Pons (tissue), 1 donor: ENCODE data around the gene FAM20A.

Experiments used
- DNase-seq: peaks from one replicate; pipeline ENCODE4 v3.0.0-alpha.2; 2016; ENCODE audit warnings: low spot score

FAM20A gene

DNA sequence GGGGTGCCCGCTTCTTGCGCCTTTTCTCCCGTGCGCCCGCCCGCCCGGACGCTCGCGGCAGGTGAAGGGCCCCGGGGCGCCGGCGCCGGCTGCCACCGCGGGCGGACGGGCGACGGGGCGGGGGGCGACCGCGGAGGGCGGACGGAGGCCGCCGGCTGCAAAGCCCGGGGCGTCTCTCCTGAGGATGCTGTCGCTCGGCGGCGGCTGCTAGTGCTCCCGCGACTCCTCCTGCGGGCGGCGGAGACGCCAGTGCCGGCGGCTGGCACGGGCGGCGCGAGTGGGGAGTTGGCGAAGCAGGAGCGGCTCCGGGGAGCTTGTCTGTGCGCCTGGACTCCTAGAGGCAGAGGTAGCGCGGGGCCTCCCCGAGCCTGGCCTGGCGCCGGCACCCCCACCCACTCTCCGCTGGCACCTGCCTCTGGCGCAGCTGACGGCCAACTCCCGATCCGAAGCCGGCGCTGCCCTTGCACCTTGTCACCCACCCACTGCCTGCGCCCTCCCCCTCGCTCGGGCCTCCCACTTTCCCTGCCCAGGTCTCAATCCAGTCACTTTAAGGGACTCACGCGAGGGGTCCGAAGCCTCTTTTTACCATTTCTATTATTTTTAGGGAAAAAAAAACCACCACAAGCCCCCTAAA is at the start of gene FAM20A:
Gene FAM20A (minus strand): TSS at position 437 of the 634 bp plus-strand sequence. CDS start 701 bp downstream, outside the sequence.
- no peak for DNase-seq

DNA sequence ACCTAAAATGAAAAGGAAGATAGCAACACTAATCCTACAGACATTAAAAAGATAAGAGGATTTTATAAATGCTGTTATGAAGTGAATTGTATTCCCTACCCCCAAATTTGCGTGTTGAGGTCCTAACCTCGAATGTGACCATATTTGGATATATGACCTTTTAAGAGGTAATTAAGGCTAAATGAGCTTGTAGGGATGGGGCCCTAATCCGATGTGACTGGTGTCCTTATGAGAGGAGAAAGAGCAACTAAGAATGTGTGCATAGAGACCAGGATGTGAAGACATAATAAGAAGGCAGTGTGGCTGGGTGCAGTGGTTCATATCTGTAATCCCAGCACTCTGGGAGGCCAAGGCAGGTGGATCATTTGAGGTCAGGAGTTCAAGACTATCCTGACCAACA is 48.2 kb upstream of the FAM20A start:
- DNase-seq = no peak

DNA sequence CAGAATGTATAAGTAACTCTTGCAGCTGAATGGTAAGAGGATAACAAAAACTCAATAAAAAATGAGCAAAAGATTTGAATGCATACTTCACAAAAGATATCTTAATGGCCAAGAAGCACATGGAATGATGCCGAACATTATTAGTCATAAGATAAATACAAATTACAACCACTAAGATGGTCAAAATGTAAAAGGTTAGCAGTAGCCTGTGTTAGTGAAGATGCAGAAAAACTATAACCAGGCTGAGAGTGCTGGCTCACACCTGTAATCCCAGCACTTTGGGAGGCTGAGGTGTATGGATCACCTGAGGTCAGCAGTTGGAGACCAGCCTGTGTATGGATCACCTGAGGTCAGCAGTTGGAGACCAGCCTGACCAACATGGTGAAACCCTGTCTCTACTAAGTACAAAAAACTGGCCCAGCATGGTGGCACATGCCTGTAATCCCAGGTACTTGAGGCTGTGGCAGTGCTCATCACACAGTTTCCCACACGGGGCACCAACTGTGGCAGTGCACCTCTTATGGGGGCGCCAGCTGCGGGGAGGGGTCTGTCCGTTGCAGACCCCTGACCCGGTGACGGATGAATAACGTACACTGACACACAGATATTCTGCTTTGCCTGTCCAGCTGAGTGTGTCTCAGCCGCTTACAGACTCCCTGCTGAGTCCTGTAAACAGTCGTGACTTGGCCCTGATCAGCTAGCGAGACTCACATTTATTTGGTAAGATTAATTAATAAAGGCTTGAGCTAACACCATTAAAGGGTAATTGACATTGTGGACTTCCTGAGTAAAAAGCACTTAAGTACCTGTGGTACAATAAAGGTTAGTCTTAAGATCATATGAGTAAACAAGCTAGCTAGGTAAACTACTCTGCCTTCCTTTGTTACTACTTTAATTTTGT is 45.7 kb upstream of the FAM20A start:
- no peak for DNase-seq

DNA sequence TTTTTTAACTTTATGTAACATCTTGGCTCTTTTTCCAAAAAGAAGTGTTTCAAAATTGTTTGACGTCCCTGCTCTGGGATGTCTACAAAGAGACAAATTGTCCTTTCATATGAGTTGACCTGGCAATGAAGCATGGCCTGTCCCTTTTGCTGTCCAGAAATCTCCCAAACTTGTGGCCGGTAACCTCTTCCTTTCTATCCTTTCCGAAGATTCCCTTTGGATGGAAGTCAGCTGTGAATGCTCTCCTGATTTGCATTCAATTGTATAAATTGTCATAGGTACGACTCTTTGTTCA is 40.9 kb upstream of the FAM20A start:
- DNase-seq = no peak

DNA sequence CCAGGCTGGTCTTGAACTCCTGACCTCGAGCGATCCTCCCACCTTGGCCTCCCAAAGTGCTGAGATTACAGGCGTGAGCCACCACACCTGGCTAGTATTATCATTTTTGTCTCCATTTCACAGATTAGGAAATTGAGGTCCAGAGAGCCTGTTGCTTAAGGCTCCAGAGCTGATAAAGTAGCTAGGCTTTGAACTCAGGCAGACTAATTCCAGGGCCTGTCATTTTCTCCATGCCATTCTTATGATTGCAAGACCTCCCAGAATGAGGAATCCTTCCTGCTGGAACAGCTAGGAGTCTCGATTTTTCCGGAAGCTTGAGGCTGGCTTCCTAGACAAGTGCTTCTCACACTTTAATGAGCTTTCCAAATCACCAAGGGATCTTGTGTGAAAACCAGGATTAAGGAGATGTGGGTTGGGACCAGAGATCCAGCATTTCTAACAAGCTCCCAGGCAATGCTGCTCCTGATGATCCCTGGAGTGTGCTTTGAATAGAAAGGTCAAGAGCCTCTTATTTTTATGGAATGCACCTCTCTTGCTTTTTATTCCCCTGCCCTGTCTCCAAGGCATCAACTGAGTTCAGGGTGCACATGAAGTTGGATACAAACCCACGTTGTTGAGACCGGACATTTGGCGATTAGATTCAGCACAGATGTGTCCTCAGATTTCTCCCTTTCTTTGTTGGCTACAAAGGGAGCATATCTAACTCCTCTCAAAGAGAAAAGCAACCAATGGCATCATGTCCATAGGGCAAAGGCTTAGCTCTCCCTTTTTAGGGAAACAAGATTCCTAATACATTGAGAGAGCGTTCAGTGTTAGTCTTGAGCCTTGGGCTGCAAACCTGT is 40.3 kb upstream of the FAM20A start:
- DNase-seq = no peak

DNA sequence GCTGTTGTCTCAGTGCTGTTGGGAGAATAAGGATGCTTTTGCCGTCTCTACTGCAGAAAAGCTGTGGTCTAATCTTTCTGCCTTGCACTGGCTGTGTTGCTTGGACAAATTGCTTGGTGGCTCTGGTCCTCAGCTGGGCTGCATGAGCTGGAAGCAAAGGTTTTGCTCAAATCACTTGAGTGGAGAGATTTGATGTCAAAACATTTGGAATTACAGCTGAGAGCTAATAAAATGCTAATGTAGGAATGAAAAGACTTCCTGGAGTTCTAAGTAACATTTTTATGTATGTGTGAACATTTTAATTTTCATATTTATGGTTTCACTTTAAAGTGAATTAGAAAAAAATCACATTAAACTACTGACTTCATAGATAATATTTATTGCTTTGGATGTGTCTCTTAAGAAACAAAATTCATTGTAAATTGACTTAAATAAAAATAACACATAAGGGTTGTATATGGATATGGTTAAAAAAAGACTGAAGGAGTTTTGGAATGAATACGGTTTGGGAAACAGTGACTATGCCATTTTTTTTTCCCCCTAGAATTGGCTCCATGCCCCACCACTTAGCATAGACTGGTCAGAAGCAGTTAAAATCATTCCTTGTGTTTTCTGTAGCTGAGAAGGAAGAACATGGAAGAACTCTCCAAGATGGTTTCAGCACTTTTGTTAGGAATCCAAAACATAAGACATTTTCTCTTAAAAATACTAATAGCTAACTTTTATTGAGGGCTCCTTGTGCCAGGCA is 39.2 kb upstream of the FAM20A start:
- DNase-seq = no peak

DNA sequence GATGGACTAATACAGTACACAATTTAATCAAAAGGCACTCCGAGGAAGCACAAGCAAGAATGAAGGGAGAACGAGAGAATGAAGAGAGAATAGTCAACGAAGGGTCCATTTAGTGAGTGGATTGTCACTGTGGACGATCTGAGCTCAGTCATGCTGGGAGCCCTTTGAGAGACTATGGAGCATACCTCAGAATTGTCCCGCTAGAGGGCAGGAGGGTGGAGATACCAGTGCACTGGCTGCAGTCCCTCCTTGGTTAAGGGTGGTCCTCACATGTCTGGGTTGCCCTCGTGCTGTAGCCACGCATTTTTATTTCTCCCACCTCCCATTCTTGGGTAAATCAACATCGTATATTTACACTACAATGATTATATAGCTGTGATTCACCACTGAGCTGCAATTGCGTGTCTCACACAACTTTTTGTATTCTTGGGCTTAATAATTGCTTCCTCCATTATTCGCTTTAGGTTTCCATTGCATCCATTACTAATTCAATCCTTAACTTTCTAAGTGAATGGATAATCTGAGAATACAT is 33.2 kb upstream of the FAM20A start:
- DNase-seq = no peak

DNA sequence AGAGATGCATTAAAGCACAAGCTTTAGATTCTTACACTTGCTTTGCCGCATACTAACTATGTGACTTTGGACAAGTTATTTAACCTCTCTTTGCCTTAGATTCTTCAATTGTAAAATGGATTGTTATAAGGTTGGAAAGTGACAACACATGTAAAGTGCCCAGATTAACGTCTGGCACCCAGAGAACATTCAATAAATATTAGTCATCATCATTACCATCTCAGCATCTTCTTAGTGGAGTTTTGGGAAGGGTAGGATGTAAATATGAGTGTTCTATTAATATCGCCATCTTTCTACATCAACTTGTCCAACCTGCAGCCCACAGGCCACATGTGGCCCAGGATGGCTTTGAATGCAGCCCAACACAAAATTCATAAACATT is 27.4 kb upstream of the FAM20A start:
- DNase-seq = no peak

DNA sequence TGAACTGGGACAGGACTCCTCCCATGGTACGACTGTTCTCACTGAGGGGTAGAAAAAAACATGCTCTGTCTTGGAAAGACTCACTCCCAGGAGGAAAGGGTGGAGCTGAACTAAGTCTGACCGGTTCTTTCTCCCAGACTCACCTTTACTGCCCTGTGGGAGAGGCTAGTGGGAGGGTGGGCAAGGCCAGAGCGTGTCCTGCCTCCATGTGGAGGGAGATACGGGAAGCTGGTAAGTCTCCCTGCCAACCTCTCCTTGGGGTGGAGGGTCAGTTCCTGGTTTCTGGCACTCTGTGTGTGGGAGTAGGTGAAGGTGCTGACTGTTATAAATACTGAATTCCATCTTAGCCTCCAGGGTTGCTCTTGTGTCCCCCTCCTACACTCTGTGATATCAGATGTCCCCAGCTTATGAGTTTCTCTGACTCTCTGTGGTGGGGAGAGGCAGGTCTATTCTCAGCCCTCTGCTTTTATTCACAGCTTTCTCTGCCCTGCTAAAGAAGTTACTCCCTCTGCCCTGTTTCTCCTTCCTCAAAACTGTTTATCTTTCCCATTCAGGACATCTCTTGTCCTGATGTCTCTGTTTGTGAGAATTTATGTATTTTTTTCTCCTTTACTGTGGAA is 26.9 kb upstream of the FAM20A start:
- no peak for DNase-seq

DNA sequence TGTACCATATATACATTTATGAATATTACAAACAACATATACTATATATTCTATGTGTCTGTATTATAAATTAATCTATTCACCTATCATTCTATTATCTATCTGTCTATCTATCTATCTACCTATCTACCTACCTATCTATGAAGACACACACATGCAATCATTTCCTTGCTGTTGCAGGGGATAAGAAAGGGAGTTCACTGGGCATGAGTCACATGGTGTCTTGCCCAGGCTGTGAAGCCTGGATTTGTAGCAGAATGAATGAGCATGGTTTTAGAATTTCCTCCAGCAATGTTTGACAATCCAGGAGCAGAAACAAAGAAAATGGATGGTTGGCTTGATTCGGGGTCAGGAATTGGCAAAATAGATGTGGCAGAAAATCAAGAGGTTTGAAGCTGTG is 23.2 kb upstream of the FAM20A start:
- no peak for DNase-seq

DNA sequence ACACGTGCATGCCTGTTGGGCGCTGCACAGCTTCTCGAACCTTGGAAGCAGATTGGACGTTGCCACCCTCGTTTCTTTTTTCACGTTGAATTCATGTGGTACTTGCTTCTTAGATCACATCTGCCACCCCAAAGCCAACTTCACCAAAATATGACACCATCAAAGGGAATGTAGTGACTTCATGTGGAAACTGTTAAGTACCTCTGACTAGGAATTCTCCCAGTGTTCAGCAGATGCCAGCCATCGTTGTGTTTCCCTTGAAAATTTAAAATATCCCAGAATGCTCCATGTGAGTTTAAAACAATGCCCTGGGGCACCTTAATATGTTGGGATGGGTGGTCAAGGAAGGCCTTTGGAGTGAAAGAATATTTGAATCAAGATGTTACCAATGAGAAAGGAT is 22.6 kb upstream of the FAM20A start:
- DNase-seq = no peak

DNA sequence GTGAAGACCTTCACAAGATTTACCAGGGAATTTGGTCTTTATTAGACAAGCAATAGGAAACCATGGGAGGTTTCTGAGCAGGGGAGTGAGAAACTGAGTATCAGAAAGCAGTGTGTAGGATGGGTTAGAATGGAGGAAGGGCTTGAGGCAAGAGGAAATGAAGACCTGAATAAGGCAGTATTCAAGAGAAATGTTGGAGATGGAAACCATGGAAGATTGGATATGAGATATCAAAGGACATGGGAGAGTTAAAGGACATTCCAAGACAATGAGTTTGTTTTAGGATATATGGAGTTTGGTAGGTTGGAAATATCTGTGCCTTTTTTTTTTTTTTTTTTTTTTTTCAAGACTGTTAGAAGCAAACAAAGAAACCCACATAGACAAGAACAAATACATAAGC is 21.3 kb upstream of the FAM20A start:
- DNase-seq = no peak

DNA sequence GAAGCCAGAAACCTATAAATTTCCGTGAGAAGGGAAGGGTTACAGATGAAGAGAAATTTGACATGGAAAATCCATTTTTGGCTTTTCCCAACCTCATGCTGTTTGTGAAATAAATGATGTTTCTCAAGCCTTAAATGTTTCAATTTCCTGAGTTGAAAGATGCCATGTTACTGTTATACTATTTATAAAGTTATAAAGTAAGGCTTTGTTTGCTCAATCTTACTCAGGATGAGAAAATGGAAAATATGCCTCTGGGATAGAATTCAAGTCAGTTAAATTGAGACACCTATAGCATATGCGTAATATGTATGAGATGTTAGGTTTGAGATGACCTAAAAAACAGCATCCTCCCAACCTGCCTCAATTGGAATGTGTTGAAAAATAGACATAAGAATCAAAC is 19.9 kb upstream of the FAM20A start:
- no peak for DNase-seq

DNA sequence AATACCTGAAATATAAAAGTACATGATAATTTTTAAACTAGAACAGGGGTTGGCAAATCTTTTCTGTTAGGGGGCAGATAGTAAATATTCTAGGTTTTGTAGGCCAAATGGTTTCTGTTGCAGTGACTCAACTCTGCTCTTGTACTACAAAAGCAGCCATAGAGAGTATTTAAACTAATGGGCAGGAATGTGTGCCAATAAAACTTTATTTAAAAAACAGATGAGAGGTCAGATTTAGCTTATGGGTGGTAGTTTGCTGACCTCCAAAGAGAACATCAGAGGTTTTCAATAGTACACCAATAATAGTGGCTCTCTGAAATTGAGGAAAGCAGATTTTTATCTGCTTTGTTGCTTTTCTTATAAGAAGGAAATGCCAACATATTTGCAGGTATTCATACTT is 15.2 kb upstream of the FAM20A start:
- no peak for DNase-seq

DNA sequence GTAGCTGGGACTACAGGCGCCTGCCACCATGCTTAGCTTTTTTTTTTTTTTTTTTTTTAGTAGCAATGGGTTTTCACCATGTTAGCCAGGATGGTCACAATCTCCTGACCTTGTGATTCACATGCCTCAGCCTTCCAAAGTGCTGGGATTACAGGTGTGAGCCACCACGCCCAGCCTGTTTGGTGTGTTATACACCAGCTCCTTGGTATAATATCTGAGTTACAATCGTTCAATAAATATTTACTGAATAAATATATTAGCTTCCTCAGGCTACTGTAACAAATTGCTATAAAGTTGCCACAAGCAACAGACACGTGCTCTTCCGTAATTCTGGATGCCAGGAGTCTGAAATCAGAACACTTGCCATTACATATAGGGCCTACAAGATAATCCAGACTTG is 13.6 kb upstream of the FAM20A start:
- no peak for DNase-seq

DNA sequence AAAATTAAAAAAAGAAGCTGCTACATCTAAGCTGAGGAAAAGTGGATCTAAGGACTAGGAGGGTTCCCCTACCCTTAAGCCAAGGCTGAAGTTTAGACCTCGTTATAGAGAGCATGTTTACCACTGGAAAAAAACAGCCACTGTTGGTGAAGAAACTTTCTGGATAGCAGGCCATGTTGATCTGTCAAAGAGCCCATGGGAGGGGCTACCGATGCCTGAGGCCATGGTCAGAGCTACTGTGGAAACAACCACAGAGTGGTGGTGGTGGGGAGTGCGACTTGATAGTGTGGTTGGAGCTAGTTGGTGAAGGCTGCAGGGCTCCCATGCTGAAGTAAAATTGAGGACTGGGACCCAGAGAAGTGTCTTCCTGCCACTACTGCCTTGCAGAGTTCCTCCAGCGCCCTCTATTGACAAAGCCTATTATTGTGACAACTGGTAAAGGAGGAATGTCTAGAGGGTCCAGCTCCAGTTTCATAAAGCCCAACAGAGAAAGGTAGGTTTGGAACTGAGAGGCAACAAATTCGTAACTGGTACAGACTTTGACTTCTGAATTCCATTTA is 12.7 kb upstream of the FAM20A start:
- peak; percentile 34 for DNase-seq

DNA sequence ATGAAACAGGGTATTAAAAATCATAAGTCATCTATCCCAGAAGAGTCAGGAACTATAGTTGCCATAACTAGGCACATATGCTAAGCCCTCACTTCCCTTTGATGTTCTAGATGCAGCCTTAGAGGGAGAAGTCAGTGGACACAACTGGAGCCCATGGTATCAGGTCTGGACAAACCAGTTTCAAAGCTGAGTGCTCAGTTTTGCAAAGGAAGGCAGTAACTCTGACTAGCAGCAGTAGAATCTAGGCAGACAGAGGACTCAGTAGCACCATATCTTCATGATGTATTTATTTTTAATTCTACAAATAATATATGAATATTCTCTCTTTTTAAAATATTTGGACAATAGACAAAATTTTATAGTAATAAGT is 11.7 kb upstream of the FAM20A start:
- no peak for DNase-seq

DNA sequence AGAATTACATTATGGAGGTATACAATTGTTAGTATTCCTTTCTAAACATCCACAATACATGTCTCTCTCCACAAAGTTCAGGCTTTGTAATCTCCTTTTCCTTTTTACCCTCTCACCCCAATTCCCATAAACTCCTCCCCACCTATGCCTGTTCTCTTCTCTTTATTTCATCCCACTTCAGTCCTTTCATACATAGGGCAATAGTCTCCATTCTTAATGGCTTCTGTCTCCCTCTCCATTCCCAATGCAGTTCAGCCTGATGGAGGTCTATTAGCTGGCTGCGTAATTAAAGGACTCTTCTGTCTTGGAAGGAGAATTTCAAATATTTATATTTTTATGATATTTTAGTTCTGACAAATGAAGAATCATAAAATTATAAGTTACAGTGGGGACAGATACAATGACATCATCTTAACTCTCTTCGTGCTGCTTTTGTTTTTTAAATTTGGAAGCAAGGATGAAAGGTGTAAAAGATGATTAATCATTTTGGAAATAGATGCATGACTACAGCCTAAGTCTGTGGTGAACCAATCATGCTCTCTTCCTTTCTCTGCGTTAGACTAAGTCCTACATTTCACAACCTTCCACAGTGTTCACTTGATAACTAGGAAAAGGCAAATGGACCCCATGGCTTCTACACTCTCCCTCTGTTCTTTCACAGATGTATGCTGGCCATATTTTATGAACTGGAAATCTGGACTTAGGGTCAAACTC is 11.2 kb upstream of the FAM20A start:
- no peak for DNase-seq

DNA sequence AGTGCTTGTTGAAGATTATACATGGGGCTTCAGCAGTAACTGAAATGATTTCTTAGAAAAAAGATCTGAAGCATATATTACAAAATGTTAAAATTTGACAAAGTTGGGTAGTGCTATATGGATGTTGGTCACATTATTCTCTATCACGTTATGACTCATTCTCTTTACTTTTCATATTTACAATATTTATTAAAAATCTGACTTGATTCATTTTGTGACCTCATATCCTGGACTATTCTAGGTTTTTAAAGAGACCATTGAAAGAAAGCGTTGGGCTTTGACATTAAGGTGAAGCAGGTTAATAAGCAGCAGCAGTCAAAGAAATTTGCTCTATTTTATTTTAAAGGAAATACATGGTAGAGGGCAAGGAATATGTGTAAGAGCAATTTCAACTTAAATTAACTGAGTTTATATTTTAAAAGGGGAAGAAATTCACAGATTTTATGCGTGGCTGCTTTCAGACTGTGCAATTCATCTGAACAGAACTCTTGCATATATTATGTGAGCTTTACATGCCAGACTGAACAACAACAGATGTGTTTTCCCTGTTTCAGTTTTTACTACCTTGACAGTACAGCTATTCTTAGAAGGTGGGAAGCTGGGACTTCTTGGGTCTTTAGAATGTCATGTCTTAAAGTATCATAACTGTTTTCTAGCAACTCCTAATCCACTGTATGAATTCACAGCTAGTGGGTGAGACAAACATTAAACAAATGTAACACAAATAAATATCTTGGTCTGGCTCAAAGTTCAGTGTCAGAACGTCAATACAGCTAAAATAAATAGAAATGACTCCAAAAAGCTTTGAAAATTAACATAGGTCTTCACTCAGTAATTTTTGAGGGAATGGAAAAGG is 10.4 kb upstream of the FAM20A start:
- DNase-seq = no peak

DNA sequence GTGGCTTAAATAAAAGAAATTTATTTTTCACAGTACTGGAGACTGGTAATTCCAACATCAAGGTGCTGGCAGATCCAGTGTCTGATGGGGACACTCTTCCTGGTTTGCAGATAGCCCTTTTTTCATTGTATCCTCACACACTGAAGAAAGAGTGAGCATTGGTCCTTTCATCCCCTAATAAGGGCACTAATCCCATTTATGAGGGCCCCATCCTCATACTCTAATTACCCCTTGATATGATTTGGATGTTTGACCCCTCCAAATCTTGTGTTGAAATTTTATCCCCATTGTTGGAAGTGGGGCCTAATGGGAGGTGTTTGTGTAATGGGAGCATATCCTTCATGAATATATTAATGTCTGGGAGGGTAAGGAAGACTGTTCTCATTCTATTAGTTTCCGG is 9.4 kb upstream of the FAM20A start:
- DNase-seq = no peak
